ENCODE data around the gene UGT1A9.

GRCh38 chr2:233699424-233700027, 27.8 kb downstream of the UGT1A9 start:
- TF ChIP-seq CTCF (optimal IDR thresholded peaks at IDR 0.05 in 1 of 3, IDR thresholded peaks at IDR 0.05 in 1 of 3, conservative IDR thresholded peaks at IDR 0.05 in 1 of 3; ENCODE audit: extremely low read depth in 1 of 3, insufficient read depth in 2 of 3, low read length in 3 of 3): no peak
- no peak for TF ChIP-seq EZH2 (IDR thresholded peaks at IDR 0.05; ENCODE audit: low read length)

All from keratinocyte (primary cell).